GM18517 (cell line): ENCODE measurements around the gene THOC6.

Experiments
- ATAC-seq: cut with Tn5 transposase; IDR thresholded peaks from one replicate; pipeline ENCODE4 v1.9.1; 2021; ENCODE audit warnings: mild to moderate bottlenecking, moderate library complexity; ENCODE audit not compliant: unreplicated experiment

THOC6 gene

GRCh38 chr16:3023669-3024478 lies at the start of gene THOC6, which contains the start of gene HCFC1R1:
Gene THOC6 (plus strand): TSS chr16:3024035. CDS start chr16:3024327, 292 bp downstream.
Gene HCFC1R1 (minus strand): TSS chr16:3023942. CDS start chr16:3023941, 1 bp downstream.
- peak; percentile 64 for ATAC-seq

- no peak for ATAC-seq
Observed at GRCh38 chr16:2974319-2975056, 49.3 kb upstream of the THOC6 start.

GRCh38 chr16:2975161-2975795 lies 48.6 kb upstream of the THOC6 start:
- ATAC-seq, result no peak

GRCh38 chr16:2976201-2976600 lies 47.6 kb upstream of the THOC6 start:
- ATAC-seq, result no peak

- ATAC-seq, result no peak
Observed at GRCh38 chr16:2976673-2977072, 47.2 kb upstream of the THOC6 start.

GRCh38 chr16:2977440-2977839 lies 46.4 kb upstream of the THOC6 start:
- no peak for ATAC-seq

- peak; percentile 3 for ATAC-seq
Observed at GRCh38 chr16:2979669-2980226, 44.1 kb upstream of the THOC6 start.

GRCh38 chr16:2980227-2981176 lies 43.3 kb upstream of the THOC6 start, which contains the start of gene PKMYT1:
Gene PKMYT1 (minus strand): TSS chr16:2980446. CDS start chr16:2979657, 789 bp downstream.
- ATAC-seq, result peak; percentile 70

GRCh38 chr16:2981177-2981898 lies 42.5 kb upstream of the THOC6 start:
- ATAC-seq, result no peak

GRCh38 chr16:2981899-2982250 lies 42.0 kb upstream of the THOC6 start:
- no peak for ATAC-seq

- ATAC-seq, result no peak
Observed at GRCh38 chr16:2982402-2982801, 41.4 kb upstream of the THOC6 start.

- no peak for ATAC-seq
Observed at GRCh38 chr16:2983706-2984136, 40.1 kb upstream of the THOC6 start.

GRCh38 chr16:2985462-2985861 lies 38.4 kb upstream of the THOC6 start:
- no peak for ATAC-seq

GRCh38 chr16:2985893-2986355 lies 37.9 kb upstream of the THOC6 start:
- ATAC-seq, result no peak

GRCh38 chr16:2986623-2987188 lies 37.1 kb upstream of the THOC6 start:
- ATAC-seq, result no peak

GRCh38 chr16:2987286-2987685 lies 36.5 kb upstream of the THOC6 start:
- ATAC-seq, result no peak

- no peak for ATAC-seq
Observed at GRCh38 chr16:2987833-2988232, 36.0 kb upstream of the THOC6 start.

GRCh38 chr16:2988590-2989099 lies 35.2 kb upstream of the THOC6 start:
- no peak for ATAC-seq

GRCh38 chr16:2990891-2991290 lies 32.9 kb upstream of the THOC6 start:
- no peak for ATAC-seq
